Adrenal gland (tissue), 12 donors: Measurements from ENCODE around the gene LCN10. TPM values are rescaled to one million over a fixed set of nuclear protein-coding genes. Genes with fewer than 3 reads are reported as not detected.

Experiments used
- DNase-seq, 7 donors: peaks; one replicate each; pipeline ENCODE4 v3.0.0-alpha.2; 2019 to 2020
- H3K27ac ChIP-seq, 5 donors: fragments of 200-600 bp; sonication (generic) in 4 of 5; 1 replicate in 3 of 5; 2 replicates in 2 of 5; pipeline versions ENCODE4 v1.5.1 to v1.8.0; 2016 to 2020; ENCODE audit warnings: mild to moderate bottlenecking in 1 of 5
- H3K27me3 ChIP-seq: fragments of 200-600 bp; 2 replicates; pipeline ENCODE4 v1.8.0; 2021
- H3K36me3 ChIP-seq, 2 donors: fragments of 200-600 bp; replicated peaks in 1 of 2; 1 replicate in 1 of 2; 2 replicates in 1 of 2; pipeline versions ENCODE4 v1.5.1 to v1.8.0; 2018 to 2022
- H3K4me1 ChIP-seq, 2 donors: fragments of 200-600 bp; replicated peaks in 1 of 2; 1 replicate in 1 of 2; 2 replicates in 1 of 2; pipeline versions ENCODE4 v1.5.1 to v1.8.0; 2018 to 2021
- H3K4me3 ChIP-seq, 4 donors: fragments of 200-600 bp; sonication (generic) in 3 of 4; one replicate each; pipeline ENCODE4 v1.5.1; 2016 to 2018
- H3K9me3 ChIP-seq, 3 donors: fragments of 200-600 bp; sonication (generic) in 1 of 3; replicated peaks in 1 of 3; 1 replicate in 2 of 3; 2 replicates in 1 of 3; pipeline versions ENCODE4 v1.5.1 to v1.8.0; 2016 to 2021
- CTCF ChIP-seq, 6 experiments: fragments of 450-650 bp in 4 of 6; fragments of 200-600 bp in 2 of 6; sonication (generic) in 1 of 6; IDR thresholded peaks; 1 replicate in 5 of 6; 2 replicates in 1 of 6; pipeline versions ENCODE4 v1.5.1 to v1.8.0; 2016 to 2021; ENCODE audit warnings: antibody characterized with exemption in 6 of 6, mild to moderate bottlenecking in 2 of 6, moderate library complexity in 1 of 6
- POLR2A ChIP-seq, 2 donors: fragments of 450-650 bp; IDR thresholded peaks; one replicate each; pipeline ENCODE4 v1.6.1; 2017; ENCODE audit warnings: antibody characterized with exemption in 2 of 2, mild to moderate bottlenecking in 2 of 2, moderate library complexity in 1 of 2
- WGBS, 4 donors: extraction: QIAGEN DNeasy Blood & Tissue Kit in 2 of 4; methylation state at CpG; one replicate each; pipeline versions ENCODE4 v1.1.5 to v1.1.7; 2013 to 2017; 5-methylcytosine and 5-hydroxymethylcytosine counted together
- intact Hi-C, 2 donors: fragments of 100-400 bp; cut with DNase I; formaldehyde crosslinking; loops; one replicate each; pipeline versions ENCODE4 v1.14.1 to v1.15.0; 2022 to 2023
- polyA plus RNA-seq, 3 donors: library from polyadenylated mRNA; stranded (reverse); fragments of 200-250 nt in 2 of 3; fragments of 350-450 nt in 1 of 3; fragmentation: Illumina TruSeq in 1 of 3; extraction: RNeasy Lipid Tissue Mini Kit (QIAGEN cat#74804) in 1 of 3; gene quantifications; one replicate each; pipeline ENCODE4 v1.2.3, GENCODE V29; 2013 to 2014
- total RNA-seq, 9 donors: library from RNA; depleted of rRNA in 4 of 9; stranded (reverse); fragments of >200 nt in 4 of 9; fragments of 120-200 nt in 1 of 9; fragmentation: NEBNext Ultra II Directional in 1 of 9; extraction: Animal tissue kit (Norgen Biotek cat#: 25700) in 1 of 9; gene quantifications; one replicate each; pipeline versions ENCODE4 v1.1.0 to v1.2.4, GENCODE V29; 2013 to 2023
- donor health status: healthy with polysubstance abuse.
- donor health status: Bipolar disorder and iron deficiency.
- donor health status: DM: yes; HTN: yes; CAD: no.
- donor health status: DM: no; HTN: no; CAD: no.
- donor health status: DM: no; HTN: no; CAD: no.
- donor health status: DM: yes; HTN: yes; CAD: no.

The LCN10 gene
- total and polyA plus RNA-seq, 12 donors = 0.11 to 9.5 (median 0.84) TPM; not detected in 6

- TF ChIP-seq CTCF (IDR thresholded peaks at IDR 0.05) (no peak), POLR2A (IDR thresholded peaks at IDR 0.05) (no peak)
Observed at GRCh38 chr9:136714893-136715274, 27.9 kb downstream of the LCN10 start.

GRCh38 chr9:136714096-136714892 lies 28.4 kb downstream of the LCN10 start:
- peaks cover 19% of the 10 kb centered on the region for H3K27me3 ChIP-seq
- peaks cover 0 to 4% of the 10 kb centered on the region in 2 donors for H3K4me1 ChIP-seq
- no peak for TF ChIP-seq POLR2A (IDR thresholded peaks at IDR 0.05)
- TF ChIP-seq CTCF (IDR thresholded peaks at IDR 0.05) = no peak
- peak in 3 of 7 donors; percentile 29 to 50 (median 31) for DNase-seq
- no peak overlapping the region for H3K4me3 ChIP-seq
- intact Hi-C loops = no loop called here
- WGBS, 4 donors = 36 to 65% (median 60%) methylated on average over 11 to 17 of the region's 17 CpGs
- H3K27ac ChIP-seq = peak overlapping the region in 3 of 5 donors; percentile 21 to 58 (median 30)
- H3K36me3 ChIP-seq = no peaks in the 10 kb centered on the region
- H3K9me3 ChIP-seq = no peaks in the 10 kb centered on the region

More at GRCh38 chr9:136714893-136715274, 27.9 kb downstream of the LCN10 start:
- Histone ChIP-seq H3K4me3 (no peak overlapping the region), H3K27me3 (peaks cover 19% of the 10 kb centered on the region), H3K9me3 (no peaks in the 10 kb centered on the region), H3K4me1 (peaks cover 0 to 4% of the 10 kb centered on the region in 2 donors), H3K27ac (peak overlapping the region in 3 of 5 donors; percentile 21 to 58 (median 30)), H3K36me3 (no peaks in the 10 kb centered on the region)
- WGBS, 4 donors = 26 to 46% (median 42%) methylated on average over 1 to 8 of the region's 8 CpGs
- intact Hi-C loops = no loop called here
- no peak for DNase-seq

- H3K27ac ChIP-seq = no peak overlapping the region
- no peak overlapping the region for H3K4me3 ChIP-seq
- no peaks in the 10 kb centered on the region for H3K36me3 ChIP-seq
- TF ChIP-seq CTCF (IDR thresholded peaks at IDR 0.05) (no peak), POLR2A (IDR thresholded peaks at IDR 0.05) (no peak)
- H3K9me3 ChIP-seq = no peaks in the 10 kb centered on the region
- H3K4me1 ChIP-seq = peaks cover 0 to 4% of the 10 kb centered on the region in 2 donors
- DNase-seq = peak in 1 of 7 donors; percentile 31
- peaks cover 19% of the 10 kb centered on the region for H3K27me3 ChIP-seq
- intact Hi-C loops = no loop called here
- 51 to 62% (median 55%) methylated on average over 2 to 8 of the region's 8 CpGs; no CpG with 5 or more reads in 1 of the 4 donors for WGBS, 4 donors
Observed at GRCh38 chr9:136713550-136713949, 29.2 kb downstream of the LCN10 start.

- no peak for TF ChIP-seq POLR2A (IDR thresholded peaks at IDR 0.05)
- TF ChIP-seq CTCF (IDR thresholded peaks at IDR 0.05) = no peak
- intact Hi-C loops = no loop called here
- 9 to 27% (median 10%) methylated on average over 6 to 56 of the region's 56 CpGs for WGBS, 4 donors
- Histone ChIP-seq H3K4me1 (peaks cover 0 to 4% of the 10 kb centered on the region in 2 donors), H3K27me3 (peaks cover 19% of the 10 kb centered on the region), H3K36me3 (no peaks in the 10 kb centered on the region), H3K9me3 (no peaks in the 10 kb centered on the region), H3K4me3 (peak overlapping the region in 1 of 4 donors; percentile 50), H3K27ac (no peak overlapping the region)
- DNase-seq = peak in 1 of 7 donors; percentile 28
Observed at GRCh38 chr9:136712690-136713544, 29.8 kb downstream of the LCN10 start.
